ENCODE measurements around the gene EPC1. TPM values are rescaled to one million over a fixed set of nuclear protein-coding genes. Genes with fewer than 3 reads are reported as not detected.
"Not testable (repeated sequence)": the region's sequence is repeated elsewhere in the genome, so short reads cannot be mapped to it uniquely, and the experiment has no call there.

Gene EPC1
- polyA plus RNA-seq, 3 donors: 61.0 to 71.1 (median 62.0) TPM

- DNase-seq (ENCODE audit: extremely low read depth in 1 of 11, low read depth in 9 of 11, low spot score in 4 of 11): no peak
Observed at GRCh38 chr10:32376097-32376496, 29.1 kb upstream of the EPC1 start.

GRCh38 chr10:32375631-32376030, 28.7 kb upstream of the EPC1 start:
- no peak for DNase-seq (ENCODE audit: extremely low read depth in 1 of 11, low read depth in 9 of 11, low spot score in 4 of 11)

GRCh38 chr10:32374605-32375004, 27.6 kb upstream of the EPC1 start:
- DNase-seq (ENCODE audit: extremely low read depth in 1 of 11, low read depth in 9 of 11, low spot score in 4 of 11): no peak

GRCh38 chr10:32373496-32373895, 26.5 kb upstream of the EPC1 start:
- DNase-seq (ENCODE audit: extremely low read depth in 1 of 11, low read depth in 9 of 11, low spot score in 4 of 11): no peak

GRCh38 chr10:32373031-32373430, 26.1 kb upstream of the EPC1 start:
- DNase-seq (ENCODE audit: extremely low read depth in 1 of 11, low read depth in 9 of 11, low spot score in 4 of 11): no peak

GRCh38 chr10:32372000-32372875, 25.3 kb upstream of the EPC1 start:
- DNase-seq (ENCODE audit: extremely low read depth in 1 of 11, low read depth in 9 of 11, low spot score in 4 of 11): no peak

GRCh38 chr10:32371101-32371500, 24.1 kb upstream of the EPC1 start:
- no peak for DNase-seq (ENCODE audit: extremely low read depth in 1 of 11, low read depth in 9 of 11, low spot score in 4 of 11)

- peak in 6 of 11 donors; percentile 36 to 66 (median 46) for DNase-seq (ENCODE audit: extremely low read depth in 1 of 11, low read depth in 9 of 11, low spot score in 4 of 11)
Observed at GRCh38 chr10:32367793-32368453, 21.0 kb upstream of the EPC1 start.

GRCh38 chr10:32366588-32366987, 19.6 kb upstream of the EPC1 start:
- DNase-seq (ENCODE audit: extremely low read depth in 1 of 11, low read depth in 9 of 11, low spot score in 4 of 11): no peak

GRCh38 chr10:32366111-32366510, 19.2 kb upstream of the EPC1 start:
- DNase-seq (ENCODE audit: extremely low read depth in 1 of 11, low read depth in 9 of 11, low spot score in 4 of 11): no peak

GRCh38 chr10:32365404-32365803, 18.4 kb upstream of the EPC1 start:
- not testable (repeated sequence) for DNase-seq (ENCODE audit: extremely low read depth in 1 of 11, low read depth in 9 of 11, low spot score in 4 of 11)

GRCh38 chr10:32362571-32362970, 15.6 kb upstream of the EPC1 start:
- no peak for DNase-seq (ENCODE audit: extremely low read depth in 1 of 11, low read depth in 9 of 11, low spot score in 4 of 11)

GRCh38 chr10:32360884-32361283, 13.9 kb upstream of the EPC1 start:
- DNase-seq (ENCODE audit: extremely low read depth in 1 of 11, low read depth in 9 of 11, low spot score in 4 of 11): no peak

GRCh38 chr10:32360241-32360640, 13.3 kb upstream of the EPC1 start:
- no peak for DNase-seq (ENCODE audit: extremely low read depth in 1 of 11, low read depth in 9 of 11, low spot score in 4 of 11)

GRCh38 chr10:32357056-32357735, 10.2 kb upstream of the EPC1 start:
- DNase-seq (ENCODE audit: extremely low read depth in 1 of 11, low read depth in 9 of 11, low spot score in 4 of 11): no peak

- not testable (repeated sequence) for DNase-seq (ENCODE audit: extremely low read depth in 1 of 11, low read depth in 9 of 11, low spot score in 4 of 11)
Observed at GRCh38 chr10:32354690-32355089, 7.7 kb upstream of the EPC1 start.

- DNase-seq (ENCODE audit: extremely low read depth in 1 of 11, low read depth in 9 of 11, low spot score in 4 of 11): no peak
Observed at GRCh38 chr10:32350811-32351350, 3.9 kb upstream of the EPC1 start.

GRCh38 chr10:32349968-32350738, 3.2 kb upstream of the EPC1 start:
- no peak for DNase-seq (ENCODE audit: extremely low read depth in 1 of 11, low read depth in 9 of 11, low spot score in 4 of 11)

GRCh38 chr10:32349199-32349585, 2.2 kb upstream of the EPC1 start:
- DNase-seq (ENCODE audit: extremely low read depth in 1 of 11, low read depth in 9 of 11, low spot score in 4 of 11): no peak

Data from renal cortex interstitium (tissue), 11 donors.